HEK293T (cell line): ENCODE measurements around the gene MINDY2.

Source experiments
- CTCF ChIA-PET: fragments of 350-600 bp; formaldehyde crosslinking; extraction: SDS; loops from one replicate; lab custom pipeline; 2021; ENCODE audit warnings: antibody characterized with exemption, inconsistent platforms; lab: Yijun Ruan, JAX
- POLR2A ChIA-PET: fragments of 350-600 bp; formaldehyde crosslinking; extraction: SDS; loops from one replicate; lab custom pipeline; 2020; ENCODE audit warnings: antibody characterized with exemption, inconsistent platforms; lab: Yijun Ruan, JAX
- DNase-seq: peaks from one replicate; pipeline ENCODE4 v3.0.0; 2012; ENCODE audit warnings: mixed read lengths; ENCODE audit errors: extremely low spot score
- ARNT ChIP-seq: fragments of 450-650 bp; IDR thresholded peaks from 2 replicates; pipeline ENCODE4 v1.6.1; 2017; ENCODE audit warnings: mild to moderate bottlenecking
- BHLHE40 ChIP-seq: fragments of 450-650 bp; IDR thresholded peaks from 2 replicates; pipeline ENCODE4 v1.6.1; 2016; ENCODE audit warnings: mild to moderate bottlenecking, moderate library complexity, borderline replicate concordance
- CTBP1 ChIP-seq: fragments of 450-650 bp; IDR thresholded peaks from 2 replicates; pipeline ENCODE4 v1.6.1; 2016; ENCODE audit warnings: borderline replicate concordance
- ELF4 ChIP-seq: fragments of 450-650 bp; IDR thresholded peaks from 2 replicates; pipeline ENCODE4 v1.6.1; 2017; ENCODE audit warnings: antibody characterized with exemption
- FOXA1 ChIP-seq: fragments of 450-650 bp; IDR thresholded peaks from 2 replicates; pipeline ENCODE4 v1.6.1; 2016; ENCODE audit warnings: mild to moderate bottlenecking
- FOXK2 ChIP-seq: fragments of 450-650 bp; IDR thresholded peaks from 2 replicates; pipeline ENCODE4 v1.6.1; 2016; ENCODE audit warnings: mild to moderate bottlenecking
- FOXM1 ChIP-seq: fragments of 450-650 bp; IDR thresholded peaks from 2 replicates; pipeline ENCODE4 v1.6.1; 2017; ENCODE audit warnings: mild to moderate bottlenecking, borderline replicate concordance
- HDGF ChIP-seq: fragments of 450-650 bp; IDR thresholded peaks from 2 replicates; pipeline ENCODE4 v1.6.1; 2017; ENCODE audit warnings: antibody characterized with exemption, borderline replicate concordance
- L3MBTL2 ChIP-seq: fragments of 450-650 bp; conservative IDR thresholded peaks from 2 replicates; pipeline ENCODE4 v1.6.1; 2016; ENCODE audit warnings: mild to moderate bottlenecking
- LEF1 ChIP-seq: fragments of 450-650 bp; IDR thresholded peaks from 2 replicates; pipeline ENCODE4 v1.6.1; 2017; ENCODE audit warnings: mild to moderate bottlenecking, borderline replicate concordance
- NFRKB ChIP-seq: fragments of 450-650 bp; IDR thresholded peaks from 2 replicates; pipeline ENCODE4 v1.6.1; 2016; ENCODE audit warnings: mild to moderate bottlenecking, moderate library complexity
- PKNOX1 ChIP-seq: fragments of 450-650 bp; IDR thresholded peaks from 2 replicates; pipeline ENCODE4 v1.6.1; 2016
- SP1 ChIP-seq: fragments of 450-650 bp; IDR thresholded peaks from 2 replicates; pipeline ENCODE4 v1.6.1; 2017
- SUZ12 ChIP-seq: fragments of 450-650 bp; IDR thresholded peaks from 2 replicates; pipeline ENCODE4 v1.6.1; 2016; ENCODE audit warnings: mild to moderate bottlenecking
- TARDBP ChIP-seq: fragments of 450-650 bp; IDR thresholded peaks from 2 replicates; pipeline ENCODE4 v1.6.1; 2016
- ZNF384 ChIP-seq: fragments of 450-650 bp; IDR thresholded peaks from 2 replicates; pipeline ENCODE4 v1.6.1; 2016

MINDY2 gene

DNA sequence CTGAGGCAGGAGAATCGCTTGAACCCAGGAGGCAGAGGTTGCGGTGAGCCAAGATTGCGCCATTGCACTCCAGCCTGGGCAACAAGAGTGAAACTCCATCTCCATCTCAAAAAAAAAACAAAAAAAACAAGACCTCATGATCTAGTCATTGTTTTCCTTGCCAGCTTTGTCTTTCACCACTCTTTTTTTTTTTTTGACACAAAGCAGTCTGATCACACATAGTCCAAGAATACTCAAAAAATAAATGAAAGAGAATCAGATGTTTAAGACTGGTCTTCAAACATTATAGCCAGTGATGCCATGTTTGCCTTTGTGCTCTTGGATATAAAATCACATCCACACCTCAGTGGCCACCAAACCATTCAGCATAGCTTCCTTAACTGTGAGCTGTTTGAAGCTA lies 15.8 kb upstream of the MINDY2 start:
- ChIA-PET CTCF (interaction anchor here (0.5 kb wide), 1 partner anchor 462 kb away, joined by 3 read pairs; no protein-coding TSS in a partner anchor), POLR2A (interaction anchor here (0.9 to 3.2 kb wide), 2 partner anchors 11 to 15 kb away, joined by 3 to 11 read pairs; partner anchors contain the start of gene MINDY2)
- TF ChIP-seq NFRKB = no peak
- no peak for TF ChIP-seq SUZ12
- TF ChIP-seq SP1 = no peak
- TF ChIP-seq BHLHE40 = no peak
- TF ChIP-seq PKNOX1 = no peak
- TF ChIP-seq TARDBP = no peak
- TF ChIP-seq ZNF384 = no peak
- no peak for DNase-seq

- POLR2A ChIA-PET = interaction anchor here (0.9 to 3.2 kb wide), 2 partner anchors 10 to 15 kb away, joined by 3 to 11 read pairs; partner anchors contain the start of gene MINDY2
- no peak for TF ChIP-seq ZNF384
- TF ChIP-seq FOXK2 = no peak
- TF ChIP-seq CTBP1 = no peak
- TF ChIP-seq BHLHE40 = no peak
- TF ChIP-seq NFRKB = no peak
- no peak for TF ChIP-seq FOXM1
- TF ChIP-seq LEF1 = no peak
- no peak for TF ChIP-seq ARNT
- TF ChIP-seq ELF4 = no peak
- no peak for TF ChIP-seq FOXA1
- TF ChIP-seq SUZ12 = no peak
- no peak for TF ChIP-seq TARDBP
- TF ChIP-seq L3MBTL2 = no peak
- no peak for TF ChIP-seq SP1
- TF ChIP-seq HDGF = no peak
- TF ChIP-seq PKNOX1 = no peak
- no peak for DNase-seq
- CTCF ChIA-PET = interaction anchor here (0.5 to 0.7 kb wide), 2 partner anchors 239 to 463 kb away, joined by 3 read pairs; no protein-coding TSS in a partner anchor
Observed at GRCh38 chr15:58755956-58756355, 15.1 kb upstream of the MINDY2 start.

GRCh38 chr15:58758141-58758540 lies 13.0 kb upstream of the MINDY2 start:
- no peak for DNase-seq
- ChIA-PET CTCF (no interaction called here), POLR2A (interaction anchor here (3.2 kb wide), 1 partner anchor 12 kb away, joined by 11 read pairs; the partner anchor contains the start of gene MINDY2)
- no peak for TF ChIP-seq TARDBP
- TF ChIP-seq NFRKB = no peak
- no peak for TF ChIP-seq SUZ12
- TF ChIP-seq ELF4 = no peak
- no peak for TF ChIP-seq BHLHE40
- TF ChIP-seq FOXA1 = no peak
- no peak for TF ChIP-seq ARNT
- no peak for TF ChIP-seq FOXK2
- TF ChIP-seq FOXM1 = no peak
- TF ChIP-seq PKNOX1 = no peak
- TF ChIP-seq HDGF = no peak
- no peak for TF ChIP-seq ZNF384
- TF ChIP-seq LEF1 = no peak
- no peak for TF ChIP-seq SP1
- no peak for TF ChIP-seq L3MBTL2
- no peak for TF ChIP-seq CTBP1

DNA sequence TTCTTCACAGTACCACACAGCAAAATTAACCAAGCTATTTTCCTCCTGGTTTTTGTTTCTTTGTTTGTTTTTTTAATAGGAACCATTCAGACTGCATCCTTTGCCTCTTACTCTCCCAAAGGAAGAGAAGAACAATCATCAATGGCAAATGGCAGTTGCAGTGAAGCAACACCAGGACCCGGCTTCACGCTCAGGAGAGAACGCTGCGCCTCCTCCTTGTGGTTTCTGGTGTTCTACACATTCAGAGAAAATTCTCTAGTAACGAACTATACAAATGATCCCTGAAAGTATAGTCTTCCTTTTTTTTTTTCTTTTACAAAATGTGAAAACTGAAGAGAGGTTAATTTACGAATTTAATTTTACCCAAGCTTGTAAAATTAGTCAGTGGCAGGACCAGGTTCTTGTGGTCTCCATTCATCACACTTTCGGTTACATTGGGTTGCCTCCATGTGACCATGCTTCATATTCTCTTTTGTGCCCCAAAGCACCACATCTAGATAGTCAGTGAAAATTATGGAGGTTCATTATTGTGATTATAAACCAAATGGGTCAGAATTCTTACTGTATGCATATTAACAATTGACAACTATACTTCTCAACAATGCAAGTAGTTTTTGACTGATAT lies 10.6 kb upstream of the MINDY2 start:
- TF ChIP-seq ARNT (no peak), FOXK2 (no peak), CTBP1 (no peak), ZNF384 (no peak), L3MBTL2 (no peak), FOXM1 (no peak), SP1 (no peak), BHLHE40 (no peak), LEF1 (no peak)
- DNase-seq = no peak
- CTCF ChIA-PET = no interaction called here
- POLR2A ChIA-PET = no interaction called here

DNA sequence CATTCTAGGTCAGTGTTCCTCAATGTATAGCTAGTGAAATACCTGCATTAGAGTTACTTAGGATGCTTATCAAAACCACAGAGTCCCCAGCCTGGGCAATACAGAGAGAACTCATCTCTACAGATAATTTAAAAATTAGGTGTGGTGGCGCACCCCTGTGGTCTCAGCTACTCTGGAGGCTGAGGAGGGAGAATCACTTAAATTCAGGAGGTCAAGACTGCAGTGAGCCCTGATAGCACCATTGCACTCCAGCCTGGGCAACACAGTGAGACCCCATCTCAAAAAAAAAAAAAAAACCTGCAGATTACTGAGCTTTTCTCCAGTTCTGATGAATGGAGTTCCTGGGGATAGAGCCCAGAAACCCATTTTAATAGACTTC lies 10.1 kb upstream of the MINDY2 start:
- TF ChIP-seq CTBP1 = no peak
- TF ChIP-seq FOXA1 = no peak
- no peak for TF ChIP-seq HDGF
- no peak for TF ChIP-seq SUZ12
- no peak for TF ChIP-seq FOXM1
- no peak for TF ChIP-seq TARDBP
- TF ChIP-seq ARNT = no peak
- no peak for TF ChIP-seq ELF4
- no peak for TF ChIP-seq ZNF384
- TF ChIP-seq BHLHE40 = no peak
- TF ChIP-seq L3MBTL2 = no peak
- no peak for TF ChIP-seq NFRKB
- no peak for TF ChIP-seq LEF1
- no peak for TF ChIP-seq SP1
- TF ChIP-seq PKNOX1 = no peak
- no peak for TF ChIP-seq FOXK2
- ChIA-PET CTCF (no interaction called here), POLR2A (no interaction called here)
- DNase-seq = no peak
